ENCODE results near the gene MMP1.
A peak's percentile ranks its signal among the peaks of the same experiment; 100 is the strongest.

DNA sequence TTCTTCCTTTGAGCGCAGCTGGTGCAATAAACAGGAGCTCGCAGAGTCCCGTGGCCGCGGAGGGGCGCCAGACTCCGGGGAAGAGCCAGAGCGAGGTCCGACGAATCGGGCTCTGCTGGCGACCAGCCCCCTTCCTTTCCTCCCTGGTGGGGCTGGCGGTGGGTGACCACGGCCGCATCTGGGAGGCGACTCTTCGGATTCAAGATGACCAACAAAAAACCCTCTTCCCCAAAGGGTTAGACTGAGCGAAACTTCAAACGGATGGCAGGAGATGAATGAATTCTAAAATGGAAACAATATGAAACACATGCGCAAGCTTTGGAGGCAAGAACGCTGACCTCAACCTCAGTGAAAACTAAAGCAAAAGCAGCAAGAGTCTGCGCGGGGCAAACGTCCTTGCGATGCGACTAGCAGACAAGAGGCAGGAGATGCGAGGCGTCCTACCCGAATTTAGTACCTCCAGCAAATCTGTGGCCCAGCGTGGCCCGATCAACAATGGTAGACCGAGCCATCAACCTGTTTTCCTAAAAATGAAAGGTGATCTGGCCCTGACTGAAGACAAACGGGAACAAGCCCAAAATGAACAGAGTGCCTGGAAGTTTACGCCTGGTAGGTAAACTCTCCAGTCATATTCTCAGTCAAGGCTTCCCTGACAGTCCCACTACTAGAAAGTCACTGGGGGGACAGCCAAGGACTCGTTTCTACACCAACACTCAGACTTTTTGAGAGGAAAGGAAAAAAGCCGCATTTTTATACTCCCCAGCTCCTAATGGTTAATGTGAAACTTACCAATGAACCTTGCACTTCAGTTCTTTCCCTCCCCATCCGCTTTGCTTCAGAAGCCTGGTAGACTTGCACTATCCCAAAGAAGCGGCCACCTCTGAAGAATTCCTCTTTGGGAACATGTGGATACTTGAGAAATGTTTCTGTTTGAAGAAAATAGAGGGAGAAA lies 33.8 kb upstream of the MMP1 start:
- TF ChIP-seq, protein P1, sequence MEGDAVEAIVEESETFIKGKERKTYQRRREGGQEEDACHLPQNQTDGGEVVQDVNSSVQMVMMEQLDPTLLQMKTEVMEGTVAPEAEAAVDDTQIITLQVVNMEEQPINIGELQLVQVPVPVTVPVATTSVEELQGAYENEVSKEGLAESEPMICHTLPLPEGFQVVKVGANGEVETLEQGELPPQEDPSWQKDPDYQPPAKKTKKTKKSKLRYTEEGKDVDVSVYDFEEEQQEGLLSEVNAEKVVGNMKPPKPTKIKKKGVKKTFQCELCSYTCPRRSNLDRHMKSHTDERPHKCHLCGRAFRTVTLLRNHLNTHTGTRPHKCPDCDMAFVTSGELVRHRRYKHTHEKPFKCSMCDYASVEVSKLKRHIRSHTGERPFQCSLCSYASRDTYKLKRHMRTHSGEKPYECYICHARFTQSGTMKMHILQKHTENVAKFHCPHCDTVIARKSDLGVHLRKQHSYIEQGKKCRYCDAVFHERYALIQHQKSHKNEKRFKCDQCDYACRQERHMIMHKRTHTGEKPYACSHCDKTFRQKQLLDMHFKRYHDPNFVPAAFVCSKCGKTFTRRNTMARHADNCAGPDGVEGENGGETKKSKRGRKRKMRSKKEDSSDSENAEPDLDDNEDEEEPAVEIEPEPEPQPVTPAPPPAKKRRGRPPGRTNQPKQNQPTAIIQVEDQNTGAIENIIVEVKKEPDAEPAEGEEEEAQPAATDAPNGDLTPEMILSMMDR (IDR thresholded peaks at IDR 0.05): peak in 2 of 4 experiments; percentile 28 to 31
- no peak for TF ChIP-seq POLR2A (IDR thresholded peaks at IDR 0.05)
- TF ChIP-seq EP300 (IDR thresholded peaks at IDR 0.05): no peak
- TF ChIP-seq POLR2AphosphoS5 (IDR thresholded peaks at IDR 0.05): no peak

All from gastroesophageal sphincter (tissue), 3 donors.